GM18867 (cell line): ENCODE measurements around the gene DOCK2.

ENCODE experiments used
- ATAC-seq: cut with Tn5 transposase; IDR thresholded peaks from one replicate; pipeline ENCODE4 v1.9.1; 2021; ENCODE audit warnings: mild to moderate bottlenecking, moderate library complexity; ENCODE audit not compliant: unreplicated experiment

Gene DOCK2

DNA sequence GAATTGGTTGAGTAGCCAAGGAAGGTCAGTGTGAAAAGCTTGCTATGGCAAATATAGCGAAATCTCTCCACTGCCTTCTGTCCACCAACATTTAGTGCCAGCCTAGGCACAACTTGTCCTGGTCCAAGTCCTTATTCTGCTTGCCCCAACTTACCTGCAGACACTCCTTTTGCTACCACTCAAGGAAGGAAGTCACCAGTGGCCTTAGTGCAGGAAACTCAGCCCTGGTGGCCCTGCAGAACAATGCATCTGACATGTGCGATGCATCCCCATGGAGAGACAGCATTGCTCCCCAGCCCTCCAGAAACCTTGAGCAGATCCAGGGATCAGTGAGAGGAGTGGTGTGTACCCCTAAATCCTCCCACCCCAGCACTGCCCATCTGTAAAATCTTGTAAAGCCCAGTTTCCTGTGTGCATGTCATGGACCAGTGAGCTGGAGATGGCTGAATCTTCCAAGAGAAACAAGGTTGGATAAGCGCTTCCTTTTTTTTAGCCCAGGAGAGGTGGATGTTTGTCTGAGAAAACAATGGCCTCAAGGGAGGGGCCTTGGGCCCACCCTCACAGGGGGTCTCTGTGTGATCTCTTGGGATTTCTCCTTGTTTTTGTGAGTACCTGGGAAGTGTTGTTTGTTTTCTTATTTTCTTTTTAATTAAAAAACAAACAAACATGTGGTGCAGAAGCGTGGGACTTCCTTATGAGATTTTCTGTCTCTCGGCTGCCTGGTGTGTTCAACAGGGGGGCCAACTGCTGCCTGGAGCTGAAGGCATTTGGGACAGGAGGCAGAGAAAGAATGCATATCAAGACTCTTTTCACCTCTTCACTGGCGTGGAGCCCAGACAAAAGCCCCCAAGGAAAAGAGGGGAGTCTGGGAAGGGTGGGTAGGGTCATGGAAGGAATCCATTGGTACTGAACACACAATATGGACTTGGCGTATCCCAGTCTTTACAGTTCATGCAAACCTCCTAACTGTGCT lies 472.3 kb downstream of the DOCK2 start:
- ATAC-seq, result no peak

DNA sequence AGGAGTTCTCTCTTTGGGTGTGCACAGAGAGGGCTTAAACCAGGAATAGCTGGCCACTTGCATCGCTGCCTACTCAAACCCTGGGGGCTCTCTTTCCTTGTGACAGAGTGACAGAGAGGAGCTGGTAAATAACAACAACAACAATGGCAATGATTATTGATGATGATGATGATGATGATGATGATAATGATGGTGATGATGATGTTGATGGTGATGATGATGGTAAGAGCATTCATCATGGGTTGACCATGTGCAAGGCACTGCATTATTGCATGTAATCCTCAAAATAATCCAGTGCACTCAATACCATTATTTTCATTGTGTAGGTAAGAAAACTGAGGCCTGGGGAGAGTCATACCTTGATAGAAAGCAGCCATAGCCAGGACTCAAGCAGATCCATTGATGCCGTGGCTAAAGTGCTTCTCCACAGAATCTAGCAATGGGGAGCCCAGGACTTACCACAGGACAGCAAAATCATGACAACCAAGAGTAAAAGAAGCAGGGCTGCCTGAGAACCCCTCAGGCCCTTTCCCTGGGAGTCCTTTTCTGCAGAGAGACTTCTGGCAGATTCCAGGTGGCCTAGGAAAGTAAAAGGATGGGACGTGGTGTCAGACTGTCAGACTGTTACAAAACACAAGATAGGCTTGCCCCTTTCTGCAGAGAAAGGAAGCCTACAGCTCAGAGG lies 473.5 kb downstream of the DOCK2 start:
- ATAC-seq, result no peak

DNA sequence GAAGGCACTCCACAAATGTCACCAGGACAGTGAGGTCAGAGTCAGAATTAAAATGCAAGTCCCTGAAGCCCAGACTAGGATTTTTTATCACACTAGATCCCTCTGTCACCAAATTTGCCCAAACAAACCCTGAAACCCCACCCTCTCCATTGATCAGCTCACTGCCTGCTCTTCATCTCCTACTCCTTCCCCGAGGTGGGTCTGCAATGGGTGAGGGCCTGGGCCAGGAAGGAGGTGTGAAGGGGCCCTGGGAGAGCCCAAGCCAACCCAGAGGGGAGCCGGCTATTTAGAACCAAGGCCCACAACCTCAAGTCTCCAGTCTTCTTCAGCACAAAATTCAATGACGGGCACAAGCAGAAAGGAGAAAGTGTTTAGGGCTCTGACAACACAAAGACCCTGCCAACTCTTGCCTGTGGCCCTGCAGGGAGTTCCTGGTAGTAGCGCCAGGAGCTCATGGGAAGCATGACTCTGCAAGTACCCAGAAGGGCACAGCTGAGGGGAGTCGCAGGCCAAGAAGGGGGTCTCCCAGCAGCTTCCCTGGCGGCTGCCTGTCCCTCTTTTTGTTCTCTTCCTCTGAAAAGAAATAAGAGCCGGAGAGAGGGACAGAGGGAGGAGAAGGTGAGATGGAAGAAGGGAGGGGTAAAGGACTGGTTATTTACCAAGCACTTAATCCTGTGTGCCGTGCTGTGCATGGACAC lies 474.2 kb downstream of the DOCK2 start:
- ATAC-seq, result no peak

DNA sequence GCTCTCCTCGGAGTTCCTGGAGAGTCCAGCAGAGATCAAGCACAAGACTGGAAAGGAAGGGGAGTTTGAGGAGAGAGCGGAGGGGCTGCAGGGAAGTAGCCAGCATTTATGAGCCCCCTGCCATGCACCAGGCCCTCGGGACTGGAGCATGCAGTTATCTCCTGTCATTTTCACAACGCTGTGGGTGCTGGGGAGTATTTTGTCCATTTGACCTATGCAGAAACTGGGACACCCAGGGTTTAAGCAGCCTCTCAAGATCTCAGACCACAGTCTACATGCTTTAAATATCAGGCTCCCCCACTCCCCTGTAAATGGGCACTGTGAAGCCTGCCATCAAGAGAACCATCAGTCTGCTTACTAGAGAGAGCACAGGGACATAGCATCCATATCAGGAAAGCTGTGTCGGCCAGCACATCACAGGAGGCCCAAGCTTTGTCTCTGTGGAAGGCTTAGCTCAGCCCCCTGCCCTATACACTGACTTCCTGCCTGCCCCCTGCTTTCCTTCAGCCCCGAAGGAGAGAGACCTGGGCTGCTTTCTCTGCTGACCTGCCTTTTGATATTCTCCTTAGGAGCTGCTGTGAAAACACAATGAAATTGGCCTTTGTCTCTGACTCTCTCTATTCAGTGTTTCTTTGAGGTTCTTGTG lies 475.9 kb downstream of the DOCK2 start:
- no peak for ATAC-seq

DNA sequence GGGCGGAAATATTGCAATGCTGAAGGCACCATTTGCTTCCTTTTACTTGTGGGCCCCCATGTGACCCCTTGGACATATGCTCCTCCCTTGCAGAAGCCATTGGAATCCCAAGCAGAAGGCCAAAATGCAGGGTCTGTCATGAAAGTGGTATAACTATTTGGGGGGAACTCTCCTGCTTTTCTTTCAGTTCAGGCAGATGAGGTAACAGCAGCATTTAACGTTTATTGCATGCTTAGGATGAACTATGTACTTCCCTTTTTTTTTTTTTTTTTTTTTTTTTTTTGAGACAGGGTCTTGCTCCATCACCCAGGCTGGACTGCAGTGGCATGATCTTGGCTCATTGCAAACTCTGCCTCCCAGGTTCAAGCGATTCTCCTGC lies 476.4 kb downstream of the DOCK2 start:
- ATAC-seq, result no peak

DNA sequence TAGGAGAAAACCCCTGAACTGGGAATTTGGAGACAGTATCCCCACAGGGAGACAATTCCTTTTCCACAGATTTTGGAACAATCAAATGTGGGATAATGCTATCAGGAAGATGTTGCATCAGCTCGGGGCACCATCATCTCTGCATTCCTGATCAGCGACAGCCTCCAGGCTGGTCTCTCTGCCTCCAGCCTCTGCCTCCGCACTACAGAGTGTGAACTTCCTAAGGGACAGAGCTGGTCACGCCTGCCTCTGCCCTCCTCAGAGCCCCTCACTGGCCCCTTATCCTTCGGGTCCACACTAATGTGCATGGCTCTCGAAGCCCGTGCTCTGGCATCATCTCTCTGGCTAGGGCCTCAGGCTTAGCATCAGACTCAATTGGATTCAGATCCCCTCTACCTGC lies 477.2 kb downstream of the DOCK2 start:
- ATAC-seq, result no peak

DNA sequence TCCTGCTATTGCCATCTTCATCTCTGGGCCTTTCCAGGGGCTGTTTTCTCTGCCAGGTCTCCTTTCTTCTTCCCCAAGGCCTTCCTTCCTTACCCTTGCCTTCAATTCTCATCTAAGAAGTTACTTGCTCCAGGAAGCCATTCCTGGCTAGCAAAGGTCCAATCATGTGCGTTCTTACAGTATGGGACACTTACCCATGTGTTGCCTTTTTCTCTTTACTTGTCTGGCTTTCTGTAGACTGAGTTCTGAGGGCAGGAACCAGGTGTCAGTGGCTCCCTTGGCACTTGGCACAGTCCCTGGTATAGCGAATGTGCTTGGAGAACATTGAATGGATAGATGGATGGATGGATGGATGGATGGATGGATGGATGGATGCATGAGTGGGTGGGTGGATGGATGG lies 478.9 kb downstream of the DOCK2 start:
- ATAC-seq, result no peak

DNA sequence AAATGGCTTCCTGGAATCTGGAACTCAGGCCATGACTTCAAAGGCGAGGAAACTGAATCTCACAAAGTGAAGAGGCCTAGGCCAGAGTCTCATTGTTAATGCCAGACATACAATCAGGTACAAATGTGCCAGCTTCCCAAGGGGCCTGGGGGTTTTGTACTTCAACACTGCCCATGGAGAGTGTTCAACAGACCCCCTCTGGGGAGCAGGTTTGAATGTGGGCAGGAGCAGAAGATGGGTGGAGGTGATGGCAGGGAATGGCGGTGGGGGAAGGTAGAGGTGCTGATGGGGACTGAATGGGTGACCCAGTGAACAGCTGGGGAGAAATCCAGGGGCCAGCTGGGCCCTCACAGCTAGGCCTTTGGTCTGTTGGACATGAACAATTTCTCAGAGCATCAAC lies 480.7 kb downstream of the DOCK2 start:
- ATAC-seq, result no peak

DNA sequence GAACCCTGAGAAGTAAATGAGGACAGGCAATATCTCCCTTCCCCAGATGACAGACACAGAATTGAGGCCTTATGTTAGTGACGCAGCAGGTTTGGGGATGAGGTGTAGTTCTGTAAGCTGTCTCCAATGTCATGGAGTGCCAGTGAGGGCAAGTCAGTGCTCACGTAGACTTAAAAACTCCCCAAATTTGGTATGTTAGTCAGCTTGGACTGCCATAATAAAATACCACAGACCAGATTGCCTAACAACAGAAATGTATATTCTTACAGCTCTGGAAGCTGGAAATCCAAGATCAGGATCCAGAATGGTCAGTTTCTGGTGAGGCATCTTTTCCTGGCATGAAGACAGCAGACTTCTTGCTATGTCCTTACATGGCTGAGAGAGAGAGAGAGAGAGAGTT lies 483.5 kb downstream of the DOCK2 start:
- ATAC-seq, result no peak

DNA sequence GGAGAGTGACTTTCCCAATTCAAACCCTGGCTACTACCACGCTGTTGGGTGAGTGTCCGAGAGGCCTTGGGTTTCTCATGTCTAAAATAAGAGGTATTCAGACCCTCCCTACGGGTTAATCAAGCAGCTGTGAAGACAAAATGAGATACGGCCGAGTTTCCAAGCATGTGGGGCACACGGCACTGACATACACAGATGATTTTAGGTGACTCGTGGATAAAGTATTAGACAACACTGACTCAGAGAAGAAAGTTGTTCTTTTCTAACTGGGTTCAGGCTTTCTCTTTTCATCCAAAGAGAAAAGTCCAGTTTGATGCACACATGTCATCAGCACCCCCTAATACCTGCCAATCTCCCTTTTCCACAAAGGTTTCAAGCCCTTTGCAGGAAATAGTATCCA lies 484.2 kb downstream of the DOCK2 start:
- ATAC-seq, result no peak

DNA sequence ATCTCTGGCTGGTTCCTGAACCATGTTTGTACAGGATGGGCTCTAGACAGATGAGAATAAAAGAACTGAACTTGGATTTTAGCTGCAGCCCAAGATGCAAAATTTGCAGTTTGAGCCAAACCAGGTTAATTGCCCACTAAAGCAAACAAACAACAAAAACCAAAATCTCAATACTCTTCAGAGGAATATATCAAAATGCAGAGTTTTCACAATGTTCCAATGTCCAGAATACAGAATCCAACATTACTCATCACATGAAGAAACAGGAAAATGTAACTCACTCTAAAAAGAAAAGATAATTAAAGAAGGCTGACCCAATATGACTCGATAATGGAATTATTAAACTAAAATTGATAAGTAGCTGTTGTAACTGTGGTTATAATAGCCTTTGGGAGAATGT lies 489.0 kb downstream of the DOCK2 start:
- no peak for ATAC-seq

DNA sequence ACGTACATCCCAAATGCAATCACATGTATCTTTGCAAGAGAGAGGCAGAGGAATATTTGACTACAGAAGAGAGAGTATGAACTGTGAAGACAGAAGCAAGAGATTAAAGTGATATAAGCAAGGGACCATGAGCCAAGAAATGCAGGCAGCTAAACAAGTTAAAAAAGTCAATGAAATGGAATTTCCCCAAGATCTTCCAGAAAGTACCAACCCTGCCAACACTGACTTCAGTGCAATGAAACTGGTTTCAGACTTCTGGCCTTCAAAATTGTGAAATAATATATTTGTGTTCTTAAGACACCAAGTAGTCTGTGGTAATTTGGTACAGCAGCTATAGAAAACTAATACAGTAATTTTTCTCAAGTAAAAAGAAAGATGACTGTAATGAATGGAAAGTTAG lies 489.6 kb downstream of the DOCK2 start:
- no peak for ATAC-seq

DNA sequence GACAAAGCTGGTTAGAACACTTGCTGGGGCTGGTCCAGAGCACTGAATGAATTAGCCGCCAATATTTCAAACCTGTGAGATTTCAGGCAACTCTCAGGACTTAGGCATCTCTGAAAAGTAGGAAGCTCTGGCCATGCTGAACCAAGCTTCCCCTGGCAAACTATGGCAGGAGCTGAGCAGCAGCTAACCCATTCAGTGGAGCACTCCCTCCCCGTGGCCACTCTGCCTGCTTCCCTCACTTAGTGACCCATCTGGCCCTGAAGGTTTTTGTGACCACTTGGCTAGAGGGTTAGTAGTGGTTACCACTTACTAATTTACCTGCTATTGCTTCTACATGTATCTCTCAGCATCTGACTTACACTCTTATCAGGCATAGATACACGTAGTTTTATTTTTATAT lies 494.2 kb downstream of the DOCK2 start:
- no peak for ATAC-seq

DNA sequence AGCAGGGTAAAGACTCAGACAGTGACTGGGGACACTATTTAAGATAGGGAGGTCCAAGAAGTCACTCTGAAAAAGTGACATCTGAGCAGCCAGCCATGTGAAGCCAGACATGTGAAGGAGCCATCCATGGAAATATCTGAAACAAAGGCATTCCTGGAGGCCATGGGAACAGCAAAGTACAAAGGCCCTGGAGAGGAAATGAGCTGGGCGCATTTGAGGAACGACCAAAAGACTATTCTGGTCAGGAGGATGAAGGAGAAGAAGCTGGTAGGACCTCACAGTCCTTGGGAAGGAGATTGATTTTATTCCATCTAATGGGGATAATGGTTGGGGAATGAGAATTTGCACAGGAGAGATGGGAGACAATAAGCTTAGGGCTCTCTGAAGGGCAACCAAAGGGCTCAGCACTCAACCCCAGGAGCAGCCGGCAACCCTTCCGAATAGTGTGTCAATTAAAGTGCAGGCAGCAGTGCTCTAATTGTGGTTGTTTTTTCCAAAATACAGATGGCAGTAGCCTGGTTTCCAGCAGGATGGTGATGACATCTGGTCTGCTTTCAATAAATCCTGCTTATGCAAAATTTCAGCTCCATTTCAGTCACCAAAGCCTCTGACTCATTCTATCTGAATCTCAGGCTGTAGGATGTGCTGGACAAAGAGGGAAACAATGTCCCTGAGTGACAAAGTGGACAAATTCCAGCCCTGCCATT lies 495.3 kb downstream of the DOCK2 start:
- no peak for ATAC-seq
